ENCODE measurements around the gene PRM3. TPM values are rescaled to one million over a fixed set of nuclear protein-coding genes. Genes with fewer than 3 reads are reported as not detected.

The PRM3 gene
- total and polyA plus RNA-seq, 2 experiments from 2014 or later: not detected

DNA sequence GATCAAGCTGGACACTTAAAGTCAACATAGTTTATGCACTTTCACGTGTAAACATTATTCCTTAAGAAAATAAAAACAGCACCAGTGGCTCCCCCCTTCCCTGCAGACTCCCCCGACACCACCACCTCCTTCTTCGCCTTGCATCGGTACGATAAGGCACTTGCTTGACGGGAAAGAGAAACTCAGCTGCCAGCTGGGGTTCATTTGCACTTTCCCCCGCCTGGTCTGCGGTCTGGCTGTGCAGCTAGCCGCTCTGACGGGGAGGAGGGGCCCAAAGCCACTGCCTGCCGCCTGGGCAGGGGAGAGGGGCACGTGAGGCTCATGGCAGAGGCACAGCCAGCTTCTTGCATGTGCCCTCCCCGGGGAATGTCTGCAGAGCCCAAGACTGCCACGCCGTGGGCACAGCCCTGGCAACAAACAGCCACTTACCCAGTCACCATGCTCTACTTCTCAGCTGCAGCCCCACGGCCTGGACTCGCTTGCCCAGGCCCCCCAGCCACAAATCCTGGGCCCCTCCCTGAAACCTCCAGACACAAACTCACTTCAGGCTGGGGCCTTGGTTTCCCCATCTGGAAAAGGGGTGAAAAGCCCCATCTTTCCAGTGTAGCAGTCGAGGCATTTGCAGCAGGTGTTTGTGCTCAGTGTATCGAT lies 24.2 kb upstream of the PRM3 start:
- no peak overlapping the region for H3K4me3 ChIP-seq
- no peaks in the 10 kb centered on the region for H3K9me3 ChIP-seq (ENCODE audit: low read depth)
- no peaks in the 10 kb centered on the region for H3K36me3 ChIP-seq
- peaks cover 20% of the 10 kb centered on the region for H3K4me1 ChIP-seq (ENCODE audit: low read depth)
- no peaks in the 10 kb centered on the region for H3K27me3 ChIP-seq
- no peak for TF ChIP-seq CTCF (IDR thresholded peaks at IDR 0.05; ENCODE audit: low read depth, low read length)
- DNase-seq (ENCODE audit: low read depth in 1 of 2, low spot score in 1 of 2): peak; percentile 69 to 82
- H3K27ac ChIP-seq: peak overlapping the region; percentile 69

DNA sequence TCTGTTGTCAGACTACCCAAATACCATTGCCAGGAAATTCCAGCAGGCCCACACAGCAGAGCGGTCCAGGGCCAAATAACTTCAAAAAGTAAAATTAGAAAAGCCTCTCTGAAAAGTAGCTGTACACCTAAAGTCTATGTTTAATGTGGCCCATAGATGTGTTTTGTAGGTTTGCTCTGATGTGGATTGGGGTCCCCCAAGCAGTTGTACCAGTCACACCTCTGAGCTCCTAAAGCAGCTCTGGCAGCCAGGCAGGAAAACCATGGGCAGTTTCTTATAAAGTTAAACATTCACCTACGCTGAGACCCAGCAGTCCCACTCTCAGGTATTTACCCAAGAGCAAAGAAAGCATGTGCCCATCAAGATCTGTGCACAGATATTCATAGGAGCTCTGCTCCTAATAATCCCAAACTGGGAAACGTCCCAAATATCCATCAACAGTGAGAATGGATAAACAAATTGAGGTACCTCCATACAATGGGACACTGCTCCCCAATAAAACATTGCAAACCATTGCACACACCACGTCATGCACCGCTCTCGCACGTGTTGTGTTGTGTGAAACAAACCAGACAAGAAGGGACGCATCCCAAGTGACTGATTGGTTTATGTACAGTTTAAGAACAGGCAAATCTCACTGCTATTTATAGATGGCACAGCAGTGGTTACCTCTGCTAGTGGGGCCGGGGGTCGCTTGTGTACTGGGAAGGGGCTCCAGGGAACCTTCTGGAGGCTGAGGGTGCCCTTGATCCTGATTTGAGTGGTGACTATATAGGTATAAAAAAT lies 23.5 kb upstream of the PRM3 start:
- H3K4me3 ChIP-seq: no peak overlapping the region
- no peak for TF ChIP-seq CTCF (IDR thresholded peaks at IDR 0.05; ENCODE audit: low read depth, low read length)
- peaks cover 20% of the 10 kb centered on the region for H3K4me1 ChIP-seq (ENCODE audit: low read depth)
- H3K27me3 ChIP-seq: no peaks in the 10 kb centered on the region
- peak in 1 of 2 donors; percentile 22 for DNase-seq (ENCODE audit: low read depth in 1 of 2, low spot score in 1 of 2)
- peak overlapping the region; percentile 69 for H3K27ac ChIP-seq
- no peaks in the 10 kb centered on the region for H3K9me3 ChIP-seq (ENCODE audit: low read depth)
- H3K36me3 ChIP-seq: no peaks in the 10 kb centered on the region

GRCh38 chr16:11296351-11296705 lies 22.9 kb upstream of the PRM3 start:
- Histone ChIP-seq H3K36me3 (no peaks in the 10 kb centered on the region), H3K4me1 (ENCODE audit: low read depth) (peaks cover 20% of the 10 kb centered on the region)
- DNase-seq (ENCODE audit: low read depth in 1 of 2, low spot score in 1 of 2): no peak

GRCh38 chr16:11295672-11296071 lies 22.2 kb upstream of the PRM3 start:
- Histone ChIP-seq H3K4me3 (no peak overlapping the region), H3K27ac (peak overlapping the region; percentile 69)

More at GRCh38 chr16:11296351-11296705, 22.9 kb upstream of the PRM3 start:
- H3K27me3 ChIP-seq: no peaks in the 10 kb centered on the region
- TF ChIP-seq CTCF (IDR thresholded peaks at IDR 0.05; ENCODE audit: low read depth, low read length): no peak
- H3K9me3 ChIP-seq (ENCODE audit: low read depth): no peaks in the 10 kb centered on the region
- H3K27ac ChIP-seq: peak overlapping the region; percentile 69
- no peak overlapping the region for H3K4me3 ChIP-seq

More at GRCh38 chr16:11295672-11296071, 22.2 kb upstream of the PRM3 start:
- Histone ChIP-seq H3K9me3 (ENCODE audit: low read depth) (no peaks in the 10 kb centered on the region), H3K4me1 (ENCODE audit: low read depth) (peaks cover 20% of the 10 kb centered on the region), H3K27me3 (no peaks in the 10 kb centered on the region), H3K36me3 (no peaks in the 10 kb centered on the region)
- TF ChIP-seq CTCF (IDR thresholded peaks at IDR 0.05; ENCODE audit: low read depth, low read length): no peak
- DNase-seq (ENCODE audit: low read depth in 1 of 2, low spot score in 1 of 2): no peak
